Esophagus muscularis mucosa (tissue), 3 donors: ENCODE measurements around the gene ARG2.

Experiments
- CTCF ChIP-seq, 3 experiments: fragments of 200-600 bp in 2 of 3; fragments of 450-650 bp in 1 of 3; sonication (generic) in 2 of 3; IDR thresholded peaks; one replicate each; pipeline ENCODE4 v1.5.1; 2017 to 2019; ENCODE audit warnings: antibody characterized with exemption in 3 of 3, mild to moderate bottlenecking in 2 of 3, moderate library complexity in 1 of 3
- POLR2A ChIP-seq: fragments of 450-650 bp; IDR thresholded peaks from one replicate; pipeline ENCODE4 v1.6.1; 2017; ENCODE audit warnings: antibody characterized with exemption, moderate library complexity, mild to moderate bottlenecking, low read depth

DNA sequence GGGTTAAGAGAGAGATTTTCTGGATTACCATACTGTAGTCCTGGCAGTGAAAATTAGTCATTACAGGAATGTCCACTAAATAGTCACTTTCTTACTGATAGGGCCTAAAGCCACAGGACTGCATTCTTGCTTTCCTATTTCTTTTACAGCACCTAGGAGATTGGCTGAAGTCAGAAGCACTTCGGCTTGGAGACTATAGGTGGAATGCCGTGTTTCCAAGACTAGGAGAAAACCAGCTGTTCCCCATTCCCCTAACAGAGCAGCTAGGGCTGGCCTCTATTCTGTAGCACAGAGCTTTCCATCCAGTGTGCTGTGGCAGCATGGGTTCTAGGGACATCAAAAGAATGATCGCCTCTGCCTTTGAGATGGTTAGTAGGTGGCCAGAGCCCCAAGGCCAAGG, 34.7 kb upstream of the ARG2 start:
- TF ChIP-seq POLR2A (no peak), CTCF (IDR thresholded peaks at IDR 0.05) (no peak)
